GM20431 (cell line): ENCODE measurements around the gene RPL7A.
"Not testable (repeated sequence)": the region's sequence is repeated elsewhere in the genome, so short reads cannot be mapped to it uniquely, and the experiment has no call there.

Experiments used
- in situ Hi-C: fragments of 300-500 bp; cut with MseI, MboI; formaldehyde crosslinking; loops from one replicate; pipeline ENCODE4 v1.15.0; 2020; ENCODE audit warnings: low sequenced_read_pairs; ENCODE audit not compliant: unreplicated experiment

RPL7A gene

GRCh38 chr9:133327021-133327420, 21.0 kb upstream of the RPL7A start:
- in situ Hi-C loops: not testable (repeated sequence)

- in situ Hi-C loops: no loop called here
Observed at GRCh38 chr9:133327834-133328484, 20.1 kb upstream of the RPL7A start.

- in situ Hi-C loops: not testable (repeated sequence)
Observed at GRCh38 chr9:133329306-133330156, 18.5 kb upstream of the RPL7A start.

- in situ Hi-C loops: no loop called here
Observed at GRCh38 chr9:133331221-133331620, 16.8 kb upstream of the RPL7A start.

- in situ Hi-C loops: no loop called here
Observed at GRCh38 chr9:133331641-133332380, 16.2 kb upstream of the RPL7A start.

- in situ Hi-C loops: no loop called here
Observed at GRCh38 chr9:133332381-133332730, 15.7 kb upstream of the RPL7A start.

- in situ Hi-C loops: no loop called here
Observed at GRCh38 chr9:133333011-133333410, 15.0 kb upstream of the RPL7A start.

GRCh38 chr9:133333566-133333965, 14.5 kb upstream of the RPL7A start:
- in situ Hi-C loops: no loop called here

- in situ Hi-C loops: no loop called here
Observed at GRCh38 chr9:133334161-133334560, 13.9 kb upstream of the RPL7A start.

GRCh38 chr9:133334888-133335287, 13.1 kb upstream of the RPL7A start:
- in situ Hi-C loops: not testable (repeated sequence)

GRCh38 chr9:133335924-133336811, 11.8 kb upstream of the RPL7A start, which contains the start of gene SURF6:
Gene SURF6, minus strand, starts transcription at chr9:133336188. Its CDS starts 56 bp downstream, at chr9:133336132.
- in situ Hi-C loops: no loop called here

- in situ Hi-C loops: no loop called here
Observed at GRCh38 chr9:133339641-133340040, 8.4 kb upstream of the RPL7A start.

- in situ Hi-C loops: no loop called here
Observed at GRCh38 chr9:133340256-133340655, 7.8 kb upstream of the RPL7A start.

- in situ Hi-C loops: no loop called here
Observed at GRCh38 chr9:133340916-133341315, 7.1 kb upstream of the RPL7A start.

- in situ Hi-C loops: no loop called here
Observed at GRCh38 chr9:133341369-133342068, 6.5 kb upstream of the RPL7A start.

- in situ Hi-C loops: no loop called here
Observed at GRCh38 chr9:133342069-133342406, 6.0 kb upstream of the RPL7A start.

- in situ Hi-C loops: no loop called here
Observed at GRCh38 chr9:133342570-133342969, 5.4 kb upstream of the RPL7A start.

GRCh38 chr9:133344071-133344470, 3.9 kb upstream of the RPL7A start:
- in situ Hi-C loops: no loop called here

- in situ Hi-C loops: no loop called here
Observed at GRCh38 chr9:133344979-133345378, 3.0 kb upstream of the RPL7A start.
